Measurements from ENCODE around the gene LMF1. TPM values are rescaled to one million over a fixed set of nuclear protein-coding genes. Genes with fewer than 3 reads are reported as not detected.

The LMF1 gene
- total RNA-seq, 1 experiment from 2014 or later = 12.2 TPM

DNA sequence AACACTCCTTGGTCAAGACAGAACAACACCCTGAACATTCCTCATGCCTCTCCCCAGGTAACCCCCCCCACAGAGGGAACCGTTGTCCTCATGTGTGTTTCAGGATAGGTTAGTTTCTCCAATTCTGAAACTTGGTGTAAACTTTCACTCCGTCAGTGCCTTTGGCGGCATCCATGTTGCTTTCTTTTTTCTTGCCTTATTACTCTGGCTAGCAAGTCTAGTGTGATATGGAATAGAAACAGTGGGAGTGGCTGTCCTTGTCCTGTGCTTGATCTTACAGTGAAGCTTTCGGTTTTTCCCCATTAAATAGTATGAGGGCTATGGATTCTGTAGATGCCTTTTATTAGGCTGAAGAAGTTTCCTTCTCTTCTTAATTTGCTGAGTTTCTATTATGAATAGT is 134.6 kb downstream of the LMF1 start:
- Histone ChIP-seq H3K9me2 (replicated peaks; ENCODE audit: insufficient read depth, low read length) (no peaks in the 10 kb centered on the region), H4K20me1 (ENCODE audit: insufficient read depth, low read depth, low read length) (no peaks in the 10 kb centered on the region), H2AFZ (ENCODE audit: low read length) (no peak overlapping the region), H3K4me3 (ENCODE audit: low read length) (no peak overlapping the region), H3K27me3 (ENCODE audit: low read length) (no peaks in the 10 kb centered on the region), H3K4me1 (ENCODE audit: low read length) (no peaks in the 10 kb centered on the region), H3K79me2 (ENCODE audit: low read length) (no peaks in the 10 kb centered on the region), H3K36me3 (ENCODE audit: insufficient read depth, low read length) (no peaks in the 10 kb centered on the region), H3K27ac (ENCODE audit: low read length) (no peak overlapping the region), H3K4me2 (ENCODE audit: low read depth, low read length, poor library complexity, severe bottlenecking) (no peak overlapping the region), H3K9me3 (ENCODE audit: low read length) (0 out of 2 replicates have a peak, but pooled peaks cover 7% of the 10 kb centered on the region), H3K9ac (ENCODE audit: low read length) (no peak overlapping the region)
- no peak for DNase-seq

DNA sequence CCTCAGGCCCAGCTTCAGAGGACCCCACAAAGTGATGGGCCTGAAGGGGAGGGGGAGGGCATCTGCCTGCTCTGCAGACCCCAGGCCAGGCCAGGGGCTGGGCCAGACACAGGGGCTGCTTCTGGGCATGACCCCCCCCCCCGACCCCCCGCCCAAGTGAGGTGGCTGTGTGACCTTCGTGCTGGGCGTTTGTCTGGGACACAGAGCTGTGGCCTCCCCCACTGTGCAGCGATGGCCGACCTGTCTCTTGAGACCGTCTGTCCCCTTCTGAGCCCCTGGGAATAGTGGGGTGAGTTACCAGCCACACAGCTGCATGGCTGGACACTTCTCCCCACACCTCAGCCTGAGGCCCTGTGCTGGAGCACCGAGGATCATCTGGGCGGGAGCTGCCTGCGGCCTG is 135.4 kb downstream of the LMF1 start:
- Histone ChIP-seq H3K4me1 (ENCODE audit: low read length) (no peaks in the 10 kb centered on the region), H3K27ac (ENCODE audit: low read length) (no peak overlapping the region), H3K9me3 (ENCODE audit: low read length) (0 out of 2 replicates have a peak, but pooled peaks cover 7% of the 10 kb centered on the region), H3K79me2 (ENCODE audit: low read length) (no peaks in the 10 kb centered on the region), H4K20me1 (ENCODE audit: insufficient read depth, low read depth, low read length) (no peaks in the 10 kb centered on the region), H3K36me3 (ENCODE audit: insufficient read depth, low read length) (no peaks in the 10 kb centered on the region), H3K4me2 (ENCODE audit: low read depth, low read length, poor library complexity, severe bottlenecking) (no peak overlapping the region), H3K9ac (ENCODE audit: low read length) (no peak overlapping the region), H3K4me3 (ENCODE audit: low read length) (no peak overlapping the region), H2AFZ (ENCODE audit: low read length) (no peak overlapping the region), H3K9me2 (replicated peaks; ENCODE audit: insufficient read depth, low read length) (no peaks in the 10 kb centered on the region), H3K27me3 (ENCODE audit: low read length) (no peaks in the 10 kb centered on the region)
- DNase-seq = no peak

- no peak overlapping the region for H3K4me2 ChIP-seq (ENCODE audit: low read depth, low read length, poor library complexity, severe bottlenecking)
- H3K4me3 ChIP-seq (ENCODE audit: low read length) = no peak overlapping the region
- no peak overlapping the region for H2AFZ ChIP-seq (ENCODE audit: low read length)
- H3K9me2 ChIP-seq (replicated peaks; ENCODE audit: insufficient read depth, low read length) = no peaks in the 10 kb centered on the region
- H3K27me3 ChIP-seq (ENCODE audit: low read length) = no peaks in the 10 kb centered on the region
- H3K36me3 ChIP-seq (ENCODE audit: insufficient read depth, low read length) = no peaks in the 10 kb centered on the region
- H3K27ac ChIP-seq (ENCODE audit: low read length) = no peak overlapping the region
- no peaks in the 10 kb centered on the region for H3K79me2 ChIP-seq (ENCODE audit: low read length)
- H4K20me1 ChIP-seq (ENCODE audit: insufficient read depth, low read depth, low read length) = no peaks in the 10 kb centered on the region
- H3K4me1 ChIP-seq (ENCODE audit: low read length) = no peaks in the 10 kb centered on the region
- no peak overlapping the region for H3K9ac ChIP-seq (ENCODE audit: low read length)
- H3K9me3 ChIP-seq (ENCODE audit: low read length) = 0 out of 2 replicates have a peak, but pooled peaks cover 7% of the 10 kb centered on the region
- no peak for DNase-seq
Measured at GRCh38 chr16:833411-833810, 137.4 kb downstream of the LMF1 start.

- Histone ChIP-seq H2AFZ (ENCODE audit: low read length) (no peak overlapping the region), H3K4me1 (ENCODE audit: low read length) (no peaks in the 10 kb centered on the region), H3K36me3 (ENCODE audit: insufficient read depth, low read length) (no peaks in the 10 kb centered on the region), H3K9me3 (ENCODE audit: low read length) (0 out of 2 replicates have a peak, but pooled peaks cover 7% of the 10 kb centered on the region), H3K9ac (ENCODE audit: low read length) (no peak overlapping the region), H3K4me2 (ENCODE audit: low read depth, low read length, poor library complexity, severe bottlenecking) (no peak overlapping the region), H3K9me2 (replicated peaks; ENCODE audit: insufficient read depth, low read length) (no peaks in the 10 kb centered on the region), H3K4me3 (ENCODE audit: low read length) (no peak overlapping the region), H3K27me3 (ENCODE audit: low read length) (no peaks in the 10 kb centered on the region), H3K27ac (ENCODE audit: low read length) (no peak overlapping the region), H4K20me1 (ENCODE audit: insufficient read depth, low read depth, low read length) (no peaks in the 10 kb centered on the region), H3K79me2 (ENCODE audit: low read length) (no peaks in the 10 kb centered on the region)
- DNase-seq = no peak
Measured at GRCh38 chr16:832652-833336, 138.0 kb downstream of the LMF1 start.

DNA sequence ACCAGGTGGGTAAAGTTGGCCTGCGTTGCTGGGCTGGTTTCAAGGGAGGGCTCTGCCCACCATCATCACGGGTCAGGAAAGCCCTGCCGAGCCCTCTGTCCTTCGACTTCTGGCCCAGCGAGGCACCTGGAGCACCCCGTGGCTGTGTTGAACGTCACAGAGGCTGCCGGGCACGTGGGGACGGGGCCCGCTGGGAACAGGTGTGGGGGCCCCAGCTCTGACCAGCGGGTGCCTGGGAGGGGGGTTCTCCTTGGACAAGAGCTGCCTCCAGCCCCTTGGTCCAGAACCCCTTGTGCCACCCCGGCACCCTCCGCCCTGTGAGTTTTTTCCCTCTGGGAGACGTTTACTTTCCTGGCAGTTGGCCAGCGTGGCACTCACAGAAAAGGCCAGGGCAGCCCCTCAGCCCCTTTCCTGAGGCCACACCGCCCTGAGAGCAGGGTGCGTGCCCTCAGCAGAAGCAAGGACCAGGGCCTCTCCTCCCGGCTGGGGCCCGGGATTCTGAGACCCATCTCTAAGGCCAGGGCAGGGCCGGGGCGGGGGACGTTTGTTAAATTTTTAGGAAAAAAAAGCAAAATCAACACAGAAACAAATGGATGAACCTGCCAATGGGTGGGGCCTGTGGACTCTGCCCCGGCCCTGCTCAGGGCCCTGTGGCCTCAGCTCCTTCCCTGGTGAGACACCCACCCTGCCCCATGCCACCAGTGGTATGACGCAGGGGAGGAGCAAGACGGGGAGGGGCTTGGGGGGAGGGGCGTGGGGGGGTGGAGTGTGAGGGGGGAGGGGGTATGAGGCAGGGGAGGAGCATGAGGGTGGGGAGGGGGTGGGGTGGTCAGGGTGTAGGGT is 139.0 kb downstream of the LMF1 start:
- Histone ChIP-seq H3K9ac (ENCODE audit: low read length) (no peak overlapping the region), H3K36me3 (ENCODE audit: insufficient read depth, low read length) (no peaks in the 10 kb centered on the region), H3K9me2 (replicated peaks; ENCODE audit: insufficient read depth, low read length) (no peaks in the 10 kb centered on the region), H2AFZ (ENCODE audit: low read length) (no peak overlapping the region), H3K4me1 (ENCODE audit: low read length) (no peaks in the 10 kb centered on the region), H4K20me1 (ENCODE audit: insufficient read depth, low read depth, low read length) (no peaks in the 10 kb centered on the region), H3K4me3 (ENCODE audit: low read length) (no peak overlapping the region), H3K27me3 (ENCODE audit: low read length) (no peaks in the 10 kb centered on the region), H3K27ac (ENCODE audit: low read length) (no peak overlapping the region), H3K9me3 (ENCODE audit: low read length) (0 out of 2 replicates have a peak, but pooled peaks cover 7% of the 10 kb centered on the region), H3K79me2 (ENCODE audit: low read length) (no peaks in the 10 kb centered on the region), H3K4me2 (ENCODE audit: low read depth, low read length, poor library complexity, severe bottlenecking) (no peak overlapping the region)
- DNase-seq = no peak

DNA sequence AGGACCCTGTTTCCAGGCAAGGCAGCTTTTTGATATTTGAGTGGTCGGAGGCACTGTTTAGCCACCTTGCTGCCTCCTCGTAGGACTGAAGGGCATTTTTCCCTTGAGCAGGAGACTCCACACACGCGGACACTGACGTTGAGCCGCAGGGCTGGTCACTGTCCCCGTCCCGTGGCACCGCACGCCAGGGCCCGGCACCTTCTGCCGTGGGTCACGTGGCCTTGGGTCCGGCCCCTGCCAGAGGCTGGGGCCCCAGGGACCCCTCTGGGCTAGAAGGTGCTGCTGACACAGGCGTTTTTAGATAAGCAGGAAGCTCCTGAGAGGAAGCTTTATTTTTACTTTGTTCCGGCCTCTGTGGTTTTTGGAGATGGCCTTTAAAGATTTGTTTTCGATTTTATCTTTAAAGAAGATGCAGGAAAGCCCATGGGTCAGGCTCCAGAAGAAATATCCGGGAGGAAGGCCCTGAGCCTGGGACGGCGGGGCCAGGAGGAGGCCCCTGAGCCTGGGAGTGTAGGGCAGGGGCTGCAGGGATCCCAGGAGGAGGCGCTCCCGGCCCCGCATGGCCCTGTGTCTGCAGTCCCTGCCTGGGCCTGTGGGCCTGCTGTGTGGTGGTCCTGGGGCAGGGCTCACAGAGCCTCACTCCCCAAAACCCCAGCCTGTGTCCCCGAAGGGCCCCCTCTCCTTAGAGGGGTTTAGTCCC is 139.8 kb downstream of the LMF1 start:
- Histone ChIP-seq H3K9ac (ENCODE audit: low read length) (no peak overlapping the region), H3K36me3 (ENCODE audit: insufficient read depth, low read length) (no peaks in the 10 kb centered on the region), H3K27me3 (ENCODE audit: low read length) (no peaks in the 10 kb centered on the region), H3K9me2 (replicated peaks; ENCODE audit: insufficient read depth, low read length) (no peaks in the 10 kb centered on the region), H3K79me2 (ENCODE audit: low read length) (no peaks in the 10 kb centered on the region), H4K20me1 (ENCODE audit: insufficient read depth, low read depth, low read length) (no peaks in the 10 kb centered on the region), H3K9me3 (ENCODE audit: low read length) (0 out of 2 replicates have a peak, but pooled peaks cover 3% of the 10 kb centered on the region), H3K27ac (ENCODE audit: low read length) (no peak overlapping the region), H2AFZ (ENCODE audit: low read length) (no peak overlapping the region), H3K4me2 (ENCODE audit: low read depth, low read length, poor library complexity, severe bottlenecking) (no peak overlapping the region), H3K4me3 (ENCODE audit: low read length) (no peak overlapping the region), H3K4me1 (ENCODE audit: low read length) (no peaks in the 10 kb centered on the region)
- no peak for DNase-seq

DNA sequence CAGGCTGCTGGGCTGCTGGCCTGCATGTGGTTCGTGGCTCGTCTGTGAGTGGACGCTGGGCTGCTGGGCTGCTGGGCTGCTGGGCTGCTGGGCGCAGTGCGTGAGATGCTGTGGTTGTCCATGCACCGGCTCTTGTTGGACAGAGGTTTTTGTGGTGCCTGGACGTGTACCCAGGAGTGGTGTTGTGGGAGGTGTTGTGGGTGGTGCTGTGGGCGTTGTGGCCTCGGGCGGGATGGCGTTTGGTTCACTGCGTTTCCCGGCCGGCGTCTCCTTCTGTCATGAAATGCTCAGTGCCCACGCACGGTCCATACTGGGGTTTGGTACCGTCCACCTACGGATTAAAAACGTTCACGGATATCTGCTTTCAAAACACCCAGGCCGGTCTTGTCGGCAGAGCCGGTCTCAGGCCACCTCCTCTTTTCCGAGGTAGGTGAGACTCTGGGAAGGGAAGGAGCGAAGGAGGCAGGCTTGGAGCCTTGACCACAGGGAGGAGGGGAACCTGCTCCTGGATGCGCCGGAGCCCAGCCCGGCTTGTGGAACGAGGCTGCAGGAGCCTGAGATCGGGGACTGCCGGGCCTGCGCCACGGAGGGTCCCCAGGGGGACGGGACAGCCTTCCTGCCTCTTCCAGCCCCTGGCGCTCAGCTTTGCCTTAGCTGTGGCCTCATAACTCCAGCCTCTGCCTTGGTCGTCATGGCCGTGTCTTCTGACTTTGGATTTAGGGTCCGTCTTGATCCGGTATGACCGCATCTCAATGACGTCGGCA is 140.5 kb downstream of the LMF1 start:
- no peak for DNase-seq
- H3K4me2 ChIP-seq (ENCODE audit: low read depth, low read length, poor library complexity, severe bottlenecking) = no peak overlapping the region
- no peaks in the 10 kb centered on the region for H3K9me3 ChIP-seq (ENCODE audit: low read length)
- no peaks in the 10 kb centered on the region for H4K20me1 ChIP-seq (ENCODE audit: insufficient read depth, low read depth, low read length)
- H2AFZ ChIP-seq (ENCODE audit: low read length) = no peak overlapping the region
- H3K27me3 ChIP-seq (ENCODE audit: low read length) = no peaks in the 10 kb centered on the region
- H3K27ac ChIP-seq (ENCODE audit: low read length) = no peak overlapping the region
- H3K79me2 ChIP-seq (ENCODE audit: low read length) = no peaks in the 10 kb centered on the region
- no peak overlapping the region for H3K4me3 ChIP-seq (ENCODE audit: low read length)
- no peaks in the 10 kb centered on the region for H3K4me1 ChIP-seq (ENCODE audit: low read length)
- H3K36me3 ChIP-seq (ENCODE audit: insufficient read depth, low read length) = no peaks in the 10 kb centered on the region
- H3K9me2 ChIP-seq (replicated peaks; ENCODE audit: insufficient read depth, low read length) = no peaks in the 10 kb centered on the region
- H3K9ac ChIP-seq (ENCODE audit: low read length) = no peak overlapping the region
